ENCODE measurements around the gene TMPRSS3.

The TMPRSS3 gene

GRCh38 chr21:42406201-42406621, 10.4 kb upstream of the TMPRSS3 start:
- DNase-seq, result no peak

- no peak for DNase-seq
These were observed 9.5 kb upstream of the TMPRSS3 start for GRCh38 chr21:42405064-42406013.

DNA sequence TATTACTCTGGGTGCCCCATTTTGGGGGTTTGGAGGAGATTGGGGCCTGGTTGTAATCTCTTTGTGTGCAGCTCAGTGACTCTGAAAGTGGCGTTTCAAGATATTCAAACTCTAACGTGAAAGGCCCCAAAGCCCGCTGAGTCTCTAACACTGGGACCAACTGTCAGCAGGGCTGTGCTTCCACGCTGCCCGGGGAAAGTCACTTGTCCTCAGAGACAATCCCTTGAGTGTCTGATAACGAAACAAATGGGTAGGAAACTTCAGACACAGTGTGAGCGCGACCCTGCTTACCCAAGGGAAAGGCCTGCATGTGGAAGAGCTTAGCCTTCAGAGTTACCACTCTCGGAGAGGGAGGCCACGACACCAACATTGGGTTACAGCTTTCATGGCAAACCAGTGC, 8.7 kb upstream of the TMPRSS3 start:
- no peak for DNase-seq

GRCh38 chr21:42403611-42404231, 7.9 kb upstream of the TMPRSS3 start, which contains the start of gene UBASH3A:
Gene UBASH3A, plus strand, starts transcription at chr21:42403902. Its CDS starts 44 bp downstream, at chr21:42403946.
- no peak for DNase-seq

- no peak for DNase-seq
These were observed 6.0 kb upstream of the TMPRSS3 start for GRCh38 chr21:42401820-42402251.

DNA sequence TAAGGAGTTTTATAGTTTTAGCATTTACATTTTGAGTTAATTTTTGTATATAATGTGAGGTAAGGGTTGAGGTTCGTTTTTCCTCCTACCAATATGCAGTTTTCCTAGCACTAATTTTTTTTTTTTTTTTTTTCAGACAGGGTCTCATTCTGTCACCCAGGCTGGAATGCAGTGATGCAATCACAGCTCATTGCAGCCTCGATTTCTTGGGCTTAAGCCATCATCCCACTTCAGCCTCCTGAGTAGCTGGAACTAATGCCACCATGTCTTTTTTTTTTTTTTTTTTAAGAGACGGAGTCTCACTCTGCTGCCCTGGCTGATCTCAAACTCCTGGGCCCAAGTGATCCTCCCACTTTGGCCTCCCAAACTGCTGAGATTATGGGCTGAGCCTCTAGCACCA, 5.3 kb upstream of the TMPRSS3 start:
- no peak for DNase-seq

- DNase-seq, result no peak
These were observed 4.7 kb upstream of the TMPRSS3 start for GRCh38 chr21:42400525-42400924.

- no peak for DNase-seq
These were observed 2.7 kb upstream of the TMPRSS3 start for GRCh38 chr21:42398436-42399028.

- no peak for DNase-seq
These were observed 2.0 kb upstream of the TMPRSS3 start for GRCh38 chr21:42397746-42398394.

DNA sequence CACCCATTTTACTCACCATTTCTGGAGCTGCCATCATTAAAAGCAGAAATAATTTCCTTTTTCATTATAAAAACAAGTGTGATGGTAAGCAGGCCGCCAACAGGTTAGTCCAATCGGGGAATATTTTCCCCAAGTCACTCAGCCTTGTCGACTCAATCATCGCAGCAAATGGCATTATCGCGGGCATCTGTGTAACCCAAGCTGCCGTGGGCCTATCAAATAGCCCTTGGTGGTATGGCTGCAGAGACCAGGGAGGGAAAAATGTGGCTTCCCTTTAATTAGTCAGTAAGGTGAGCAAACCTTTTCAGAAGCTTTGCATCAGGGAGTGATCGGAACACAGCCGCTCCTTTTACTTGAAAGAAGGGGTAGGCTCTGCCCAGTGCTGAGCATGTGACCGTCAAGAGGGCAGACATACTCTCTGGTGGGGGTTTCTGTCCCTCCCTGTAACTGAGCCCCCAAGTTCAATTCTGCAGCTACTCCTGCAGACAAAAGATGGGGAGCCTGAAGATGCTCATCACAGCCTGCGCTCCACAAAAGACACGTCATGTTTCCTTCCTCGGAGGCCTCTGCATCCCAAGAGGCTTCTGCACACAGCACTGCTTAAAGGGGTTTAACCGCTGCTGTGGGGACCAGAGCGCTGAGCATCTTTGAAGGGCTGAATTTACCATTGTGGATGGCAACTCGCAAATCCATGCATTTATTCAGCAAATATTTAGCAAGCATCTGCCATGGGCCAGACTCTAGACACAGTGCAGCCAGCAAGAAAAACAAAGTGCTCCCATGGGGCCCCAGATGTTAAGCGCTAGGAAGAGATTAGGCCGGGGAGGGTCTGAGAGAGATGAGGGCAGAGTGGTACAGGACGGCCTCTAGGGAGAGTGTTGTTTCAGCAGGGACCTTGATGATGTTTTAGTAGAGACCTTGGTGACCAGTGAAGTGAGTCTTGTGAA, 1.2 kb upstream of the TMPRSS3 start:
- DNase-seq, result no peak

DNA sequence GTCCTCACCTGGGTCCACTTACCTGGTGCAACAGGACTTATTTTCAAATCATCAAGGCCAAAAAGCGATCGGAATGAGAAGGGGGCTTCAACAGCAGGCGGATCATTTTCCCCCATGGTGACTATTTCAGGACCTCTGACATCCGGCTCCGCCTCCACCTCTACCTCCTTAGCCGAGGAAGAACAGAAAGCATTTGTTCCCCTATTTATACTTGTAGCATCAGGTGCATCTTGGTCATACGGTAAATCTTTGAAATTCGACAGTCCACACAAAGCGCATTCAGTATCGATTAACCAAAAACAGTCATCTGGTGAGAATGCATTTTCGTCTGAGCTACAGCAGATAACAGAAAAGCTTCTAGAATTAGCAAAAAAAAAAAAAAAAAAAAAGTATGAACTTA, 550 bp downstream of the TMPRSS3 start:
- no peak for DNase-seq

- no peak for DNase-seq
These were observed 2.4 kb downstream of the TMPRSS3 start for GRCh38 chr21:42393443-42393950.

GRCh38 chr21:42392731-42393442, 3.0 kb downstream of the TMPRSS3 start:
- no peak for DNase-seq

DNA sequence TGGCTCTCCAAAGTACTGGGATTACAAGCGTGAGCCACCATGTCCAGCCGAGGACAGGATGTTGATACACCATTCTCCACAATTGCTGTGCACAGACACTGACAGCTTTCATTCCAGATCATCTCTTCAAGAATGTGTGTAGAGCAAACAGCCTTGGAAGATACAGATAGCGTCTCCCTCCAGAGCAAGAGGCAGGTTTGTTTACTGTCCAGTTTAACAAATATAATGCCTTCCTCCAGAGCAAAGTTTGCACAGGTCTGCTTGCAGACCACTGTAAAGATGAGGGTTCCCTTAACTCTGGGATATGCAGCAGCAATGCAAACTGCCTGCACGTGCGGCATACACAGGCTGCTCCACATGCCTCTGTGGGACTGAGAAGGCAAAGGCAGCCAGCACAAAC, 4.6 kb downstream of the TMPRSS3 start:
- no peak for DNase-seq

DNA sequence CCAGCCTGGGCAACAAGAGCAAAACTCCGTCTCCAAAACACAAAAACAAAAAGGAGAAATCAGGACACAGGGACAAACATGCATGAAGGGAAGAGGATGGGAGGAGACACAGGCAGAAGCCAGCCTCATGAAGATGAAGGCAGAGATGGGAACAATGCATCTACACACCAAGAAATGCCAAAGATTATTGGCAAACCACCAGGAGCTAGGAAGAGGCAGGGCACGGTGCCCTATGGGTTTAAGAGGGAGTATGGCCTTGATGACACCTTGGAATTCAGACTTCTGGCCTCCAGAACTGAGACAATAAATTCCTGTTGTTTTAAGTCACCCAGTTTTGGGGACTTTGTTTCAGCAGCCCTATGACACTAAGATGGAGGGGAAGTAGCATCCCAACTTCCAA, 5.2 kb downstream of the TMPRSS3 start:
- no peak for DNase-seq

DNA sequence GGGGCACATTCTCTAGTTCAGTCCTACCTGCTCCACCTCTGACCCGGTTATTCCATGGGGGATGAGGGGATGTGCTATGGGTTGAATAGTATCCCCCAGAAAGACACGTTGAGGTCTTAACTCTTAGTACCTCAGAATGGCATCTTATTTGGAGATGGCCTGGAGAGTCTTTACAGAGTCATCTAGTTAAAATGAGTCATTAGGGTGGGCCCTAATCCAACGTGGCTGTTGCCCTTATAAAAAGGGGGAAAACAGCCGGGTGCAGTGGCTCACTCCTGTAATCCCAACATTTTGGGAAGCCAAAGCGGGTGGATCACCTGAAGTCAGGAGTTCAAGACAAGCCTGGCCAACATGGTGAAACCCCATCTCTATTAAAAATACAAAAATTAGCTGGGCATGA, 5.7 kb downstream of the TMPRSS3 start:
- DNase-seq, result no peak

GRCh38 chr21:42389449-42389835, 6.4 kb downstream of the TMPRSS3 start:
- no peak for DNase-seq

- no peak for DNase-seq
These were observed 7.0 kb downstream of the TMPRSS3 start for GRCh38 chr21:42388740-42389448.

GRCh38 chr21:42387843-42388340, 8.0 kb downstream of the TMPRSS3 start:
- no peak for DNase-seq

DNA sequence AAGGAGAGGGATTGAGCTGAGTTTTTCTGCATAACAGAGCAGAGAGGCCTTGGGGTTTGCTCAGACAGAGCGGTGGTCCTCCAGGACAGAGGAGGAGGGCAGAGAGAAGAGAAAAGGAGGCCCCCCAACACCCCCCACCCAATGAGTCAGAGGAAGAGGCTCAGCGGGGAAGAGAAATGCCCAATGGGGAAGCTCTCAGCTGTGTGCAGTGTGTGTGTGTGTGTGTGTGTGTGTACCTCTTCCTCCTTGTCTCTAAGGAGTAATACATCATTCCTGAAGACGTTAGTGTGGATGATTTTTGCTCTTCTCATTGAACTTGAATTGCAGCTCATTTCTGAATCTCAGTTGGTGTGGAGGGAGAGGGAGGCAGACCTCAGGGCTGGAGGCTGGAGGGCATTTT, 8.7 kb downstream of the TMPRSS3 start:
- no peak for DNase-seq
